ENCODE measurements around the gene PPA2. TPM values are rescaled to one million over a fixed set of nuclear protein-coding genes. Genes with fewer than 3 reads are reported as not detected.

PPA2 gene
- polyA plus RNA-seq, 1 donor from 2014 or later = 151 TPM

DNA sequence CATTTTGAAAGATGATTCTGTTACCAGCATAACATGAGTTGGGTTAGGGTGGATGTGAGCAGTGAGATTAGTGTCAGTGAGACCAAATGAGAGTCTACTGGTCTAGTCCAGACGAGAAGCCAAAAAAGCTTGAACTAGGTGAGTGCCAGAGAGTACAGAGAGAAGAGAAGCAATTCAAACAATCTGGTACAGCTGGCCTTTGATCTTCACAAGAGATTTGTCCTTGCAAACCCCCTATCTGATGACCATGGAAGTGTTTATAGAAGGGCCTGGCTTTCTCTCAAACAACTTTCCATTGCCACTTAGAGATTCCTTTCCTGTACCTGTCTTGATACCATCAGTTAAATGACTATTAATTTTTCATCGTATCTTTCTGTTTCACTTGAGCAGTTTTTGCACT is 128.5 kb downstream of the PPA2 start:
- H3K27ac ChIP-seq (ENCODE audit: low read length) = no peak overlapping the region
- H3K9ac ChIP-seq (ENCODE audit: low read length) = no peak overlapping the region
- H3K9me3 ChIP-seq (ENCODE audit: low read length) = no peaks in the 10 kb centered on the region
- no peaks in the 10 kb centered on the region for H3K36me3 ChIP-seq (ENCODE audit: insufficient read depth, low read length)
- no peaks in the 10 kb centered on the region for H4K20me1 ChIP-seq (ENCODE audit: insufficient read depth)
- H3K4me3 ChIP-seq (ENCODE audit: low read length) = no peak overlapping the region
- no peak overlapping the region for H2AFZ ChIP-seq (ENCODE audit: low read depth, low read length)
- H3K27me3 ChIP-seq (ENCODE audit: insufficient read depth, low read depth, low read length) = no peaks in the 10 kb centered on the region
- no peaks in the 10 kb centered on the region for H3K79me2 ChIP-seq (replicated peaks; ENCODE audit: insufficient read depth, low read length)
- no peaks in the 10 kb centered on the region for H3K9me2 ChIP-seq (ENCODE audit: insufficient read depth, low read length)
- H3F3A ChIP-seq (ENCODE audit: insufficient read depth, low read length, poor library complexity, severe bottlenecking) = no peaks in the 10 kb centered on the region
- TF ChIP-seq RAD21 (conservative IDR thresholded peaks at IDR 0.05) (no peak), EP300 (conservative IDR thresholded peaks at IDR 0.05; ENCODE audit: poor library complexity, severe bottlenecking) (no peak), EZH2 (IDR thresholded peaks at IDR 0.05; ENCODE audit: borderline replicate concordance, insufficient read depth, low read length, poor library complexity, severe bottlenecking) (no peak), MXI1 (conservative IDR thresholded peaks at IDR 0.05; ENCODE audit: poor library complexity, severe bottlenecking) (no peak), POLR2AphosphoS5 (IDR thresholded peaks at IDR 0.05) (no peak)
- TF ChIP-seq, protein P1, sequence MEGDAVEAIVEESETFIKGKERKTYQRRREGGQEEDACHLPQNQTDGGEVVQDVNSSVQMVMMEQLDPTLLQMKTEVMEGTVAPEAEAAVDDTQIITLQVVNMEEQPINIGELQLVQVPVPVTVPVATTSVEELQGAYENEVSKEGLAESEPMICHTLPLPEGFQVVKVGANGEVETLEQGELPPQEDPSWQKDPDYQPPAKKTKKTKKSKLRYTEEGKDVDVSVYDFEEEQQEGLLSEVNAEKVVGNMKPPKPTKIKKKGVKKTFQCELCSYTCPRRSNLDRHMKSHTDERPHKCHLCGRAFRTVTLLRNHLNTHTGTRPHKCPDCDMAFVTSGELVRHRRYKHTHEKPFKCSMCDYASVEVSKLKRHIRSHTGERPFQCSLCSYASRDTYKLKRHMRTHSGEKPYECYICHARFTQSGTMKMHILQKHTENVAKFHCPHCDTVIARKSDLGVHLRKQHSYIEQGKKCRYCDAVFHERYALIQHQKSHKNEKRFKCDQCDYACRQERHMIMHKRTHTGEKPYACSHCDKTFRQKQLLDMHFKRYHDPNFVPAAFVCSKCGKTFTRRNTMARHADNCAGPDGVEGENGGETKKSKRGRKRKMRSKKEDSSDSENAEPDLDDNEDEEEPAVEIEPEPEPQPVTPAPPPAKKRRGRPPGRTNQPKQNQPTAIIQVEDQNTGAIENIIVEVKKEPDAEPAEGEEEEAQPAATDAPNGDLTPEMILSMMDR (IDR thresholded peaks at IDR 0.05; ENCODE audit: poor library complexity, severe bottlenecking) = no peak
- TF ChIP-seq, protein P2, sequence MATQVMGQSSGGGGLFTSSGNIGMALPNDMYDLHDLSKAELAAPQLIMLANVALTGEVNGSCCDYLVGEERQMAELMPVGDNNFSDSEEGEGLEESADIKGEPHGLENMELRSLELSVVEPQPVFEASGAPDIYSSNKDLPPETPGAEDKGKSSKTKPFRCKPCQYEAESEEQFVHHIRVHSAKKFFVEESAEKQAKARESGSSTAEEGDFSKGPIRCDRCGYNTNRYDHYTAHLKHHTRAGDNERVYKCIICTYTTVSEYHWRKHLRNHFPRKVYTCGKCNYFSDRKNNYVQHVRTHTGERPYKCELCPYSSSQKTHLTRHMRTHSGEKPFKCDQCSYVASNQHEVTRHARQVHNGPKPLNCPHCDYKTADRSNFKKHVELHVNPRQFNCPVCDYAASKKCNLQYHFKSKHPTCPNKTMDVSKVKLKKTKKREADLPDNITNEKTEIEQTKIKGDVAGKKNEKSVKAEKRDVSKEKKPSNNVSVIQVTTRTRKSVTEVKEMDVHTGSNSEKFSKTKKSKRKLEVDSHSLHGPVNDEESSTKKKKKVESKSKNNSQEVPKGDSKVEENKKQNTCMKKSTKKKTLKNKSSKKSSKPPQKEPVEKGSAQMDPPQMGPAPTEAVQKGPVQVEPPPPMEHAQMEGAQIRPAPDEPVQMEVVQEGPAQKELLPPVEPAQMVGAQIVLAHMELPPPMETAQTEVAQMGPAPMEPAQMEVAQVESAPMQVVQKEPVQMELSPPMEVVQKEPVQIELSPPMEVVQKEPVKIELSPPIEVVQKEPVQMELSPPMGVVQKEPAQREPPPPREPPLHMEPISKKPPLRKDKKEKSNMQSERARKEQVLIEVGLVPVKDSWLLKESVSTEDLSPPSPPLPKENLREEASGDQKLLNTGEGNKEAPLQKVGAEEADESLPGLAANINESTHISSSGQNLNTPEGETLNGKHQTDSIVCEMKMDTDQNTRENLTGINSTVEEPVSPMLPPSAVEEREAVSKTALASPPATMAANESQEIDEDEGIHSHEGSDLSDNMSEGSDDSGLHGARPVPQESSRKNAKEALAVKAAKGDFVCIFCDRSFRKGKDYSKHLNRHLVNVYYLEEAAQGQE (IDR thresholded peaks at IDR 0.05; ENCODE audit: borderline replicate concordance) = no peak
- H3K4me2 ChIP-seq (ENCODE audit: low read length) = no peak overlapping the region

DNA sequence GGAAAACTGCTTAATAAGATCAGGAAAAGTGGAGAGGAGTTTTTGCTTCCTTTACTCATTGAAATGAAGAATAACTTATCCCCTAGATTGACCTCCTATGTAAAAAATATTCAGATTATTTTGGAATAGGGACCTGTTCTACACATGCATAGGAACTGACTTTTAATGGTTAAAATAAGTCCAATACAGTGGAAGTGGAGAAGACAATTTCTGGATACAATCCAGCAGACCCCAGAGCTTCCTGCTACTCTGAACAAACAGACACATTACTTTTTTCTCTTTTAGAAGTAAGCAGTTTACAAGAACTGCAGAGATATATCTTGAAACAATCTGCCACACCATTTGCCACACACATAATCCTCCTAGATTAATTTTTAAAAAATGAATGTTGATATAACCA is 129.7 kb downstream of the PPA2 start:
- TF ChIP-seq POLR2AphosphoS5 (IDR thresholded peaks at IDR 0.05) (no peak), RAD21 (conservative IDR thresholded peaks at IDR 0.05) (no peak), EP300 (conservative IDR thresholded peaks at IDR 0.05; ENCODE audit: poor library complexity, severe bottlenecking) (no peak), EZH2 (IDR thresholded peaks at IDR 0.05; ENCODE audit: borderline replicate concordance, insufficient read depth, low read length, poor library complexity, severe bottlenecking) (no peak), SMC3 (conservative IDR thresholded peaks at IDR 0.05; ENCODE audit: poor library complexity) (no peak), MXI1 (conservative IDR thresholded peaks at IDR 0.05; ENCODE audit: poor library complexity, severe bottlenecking) (no peak), TAF1 (IDR thresholded peaks at IDR 0.05; ENCODE audit: low read depth) (no peak)
- TF ChIP-seq, protein P1 (IDR thresholded peaks at IDR 0.05; ENCODE audit: poor library complexity, severe bottlenecking) = no peak
- TF ChIP-seq, protein P2 (IDR thresholded peaks at IDR 0.05; ENCODE audit: borderline replicate concordance) = no peak
- no peaks in the 10 kb centered on the region for H3K9me3 ChIP-seq (ENCODE audit: low read length)
- H3K36me3 ChIP-seq (ENCODE audit: insufficient read depth, low read length) = no peaks in the 10 kb centered on the region
- no peak overlapping the region for H3K9ac ChIP-seq (ENCODE audit: low read length)
- no peaks in the 10 kb centered on the region for H3K27me3 ChIP-seq (ENCODE audit: insufficient read depth, low read depth, low read length)
- H4K20me1 ChIP-seq (ENCODE audit: insufficient read depth) = no peaks in the 10 kb centered on the region
- no peaks in the 10 kb centered on the region for H3K79me2 ChIP-seq (replicated peaks; ENCODE audit: insufficient read depth, low read length)
- peak overlapping the region; percentile 50 for H3K27ac ChIP-seq (ENCODE audit: low read length)
- H3K4me2 ChIP-seq (ENCODE audit: low read length) = no peak overlapping the region
- no peak overlapping the region for H2AFZ ChIP-seq (ENCODE audit: low read depth, low read length)
- no peak overlapping the region for H3K4me3 ChIP-seq (ENCODE audit: low read length)
- no peaks in the 10 kb centered on the region for H3F3A ChIP-seq (ENCODE audit: insufficient read depth, low read length, poor library complexity, severe bottlenecking)
- H3K9me2 ChIP-seq (ENCODE audit: insufficient read depth, low read length) = no peaks in the 10 kb centered on the region

Data from neural cell (in vitro differentiated cells).